GM15510 (cell line): ENCODE results near the gene RPS6KA2.

Experiments
- POLR2A ChIP-seq: IDR thresholded peaks from 3 replicates; pipeline ENCODE4 v1.6.1; 2011; ENCODE audit warnings: borderline replicate concordance; ENCODE audit not compliant: insufficient read length; ENCODE audit errors: extremely low read depth

RPS6KA2 gene

DNA sequence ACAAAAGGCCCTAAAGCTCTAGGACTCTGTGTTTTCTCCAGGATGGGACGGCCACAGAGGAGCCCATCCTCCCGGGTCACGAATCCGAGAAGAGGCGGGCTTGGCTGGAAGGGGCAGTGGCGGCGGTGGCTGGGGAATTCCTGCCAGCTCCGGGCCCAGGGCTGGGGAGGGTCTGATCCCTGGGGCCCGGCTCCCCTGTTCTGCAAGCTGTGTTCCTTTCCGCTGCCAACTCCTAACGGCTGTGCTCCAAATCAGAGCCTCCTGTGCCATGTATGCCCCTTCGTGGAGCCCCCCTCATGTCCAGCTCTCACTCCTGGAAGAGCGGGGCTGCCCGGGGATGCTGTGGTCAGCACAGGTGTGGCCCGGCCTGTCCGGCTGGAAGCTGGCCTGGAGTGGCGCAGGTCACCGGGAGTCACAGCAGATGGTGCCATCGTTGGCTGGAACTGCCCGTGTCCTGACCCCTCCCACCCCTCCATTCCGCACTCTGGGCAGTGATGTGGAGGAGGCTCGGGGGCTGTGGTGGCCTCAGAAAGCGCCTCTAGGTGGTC is 156.1 kb downstream of the RPS6KA2 start:
- TF ChIP-seq POLR2A, result no peak

DNA sequence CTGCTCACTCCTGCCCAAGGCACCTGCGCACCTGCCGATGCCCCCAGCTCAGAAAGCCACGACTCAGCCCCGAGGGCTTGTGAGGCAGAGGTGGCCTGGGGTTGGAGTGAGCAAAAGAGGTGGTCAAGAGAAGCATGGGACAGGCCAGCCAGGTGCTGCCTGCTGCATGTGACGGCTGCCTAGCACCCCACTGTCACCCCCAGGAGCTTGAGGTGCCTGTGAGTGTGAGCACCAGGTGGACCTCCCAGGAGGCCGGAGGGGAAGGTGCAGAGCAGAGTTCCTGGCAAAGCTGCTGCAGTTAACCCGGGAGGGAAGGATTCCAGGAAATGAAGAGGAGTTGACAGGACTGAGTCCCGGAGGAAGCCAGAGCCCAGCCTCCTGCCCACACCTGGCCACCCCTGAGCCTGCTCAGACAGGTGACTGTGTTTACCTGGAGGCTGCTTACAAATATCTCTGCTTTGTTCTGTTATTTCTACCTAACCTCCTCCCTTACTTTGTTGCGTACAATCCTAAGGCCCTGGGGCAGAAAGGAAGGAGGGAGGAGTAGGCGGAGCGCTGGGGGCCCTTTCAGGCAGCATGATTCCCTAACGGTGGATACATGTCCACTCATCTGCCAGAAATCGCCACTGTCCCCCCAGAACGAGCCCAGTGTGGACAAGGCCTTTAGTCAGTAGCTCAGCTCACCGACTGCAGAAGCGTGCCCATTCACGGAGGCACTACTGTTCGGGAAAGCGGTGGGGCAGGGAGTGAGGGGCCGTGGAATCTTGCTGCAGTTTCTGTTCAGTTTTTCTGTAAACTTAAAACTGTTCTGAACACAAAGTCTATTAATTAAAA is 156.8 kb downstream of the RPS6KA2 start:
- TF ChIP-seq POLR2A, result no peak

DNA sequence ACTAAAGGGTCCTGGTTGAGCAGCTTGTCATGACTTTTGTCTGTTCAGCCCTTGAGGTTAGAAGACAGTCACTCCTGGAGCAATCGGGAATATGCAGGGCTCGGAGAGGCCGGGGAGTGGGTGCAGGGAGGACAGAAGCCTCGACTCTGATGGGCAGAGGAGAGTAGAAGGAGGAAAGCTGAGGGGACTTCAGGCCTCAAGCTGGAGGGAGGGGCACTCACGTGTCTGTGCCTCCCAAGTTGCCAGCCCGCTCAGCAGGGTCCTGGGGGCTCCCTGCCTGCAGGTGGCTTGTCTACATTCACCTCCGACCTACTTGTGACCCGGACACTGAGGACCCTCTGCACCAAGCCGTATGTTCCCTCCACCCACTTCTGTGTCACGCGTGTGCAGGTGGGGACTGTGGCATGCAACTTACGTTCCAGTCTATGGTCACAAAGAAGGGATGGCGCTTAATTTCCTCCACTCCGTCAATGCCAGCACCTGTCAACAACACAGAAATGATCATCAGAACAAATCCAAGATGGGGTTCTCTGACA is 157.6 kb downstream of the RPS6KA2 start:
- no peak for TF ChIP-seq POLR2A

DNA sequence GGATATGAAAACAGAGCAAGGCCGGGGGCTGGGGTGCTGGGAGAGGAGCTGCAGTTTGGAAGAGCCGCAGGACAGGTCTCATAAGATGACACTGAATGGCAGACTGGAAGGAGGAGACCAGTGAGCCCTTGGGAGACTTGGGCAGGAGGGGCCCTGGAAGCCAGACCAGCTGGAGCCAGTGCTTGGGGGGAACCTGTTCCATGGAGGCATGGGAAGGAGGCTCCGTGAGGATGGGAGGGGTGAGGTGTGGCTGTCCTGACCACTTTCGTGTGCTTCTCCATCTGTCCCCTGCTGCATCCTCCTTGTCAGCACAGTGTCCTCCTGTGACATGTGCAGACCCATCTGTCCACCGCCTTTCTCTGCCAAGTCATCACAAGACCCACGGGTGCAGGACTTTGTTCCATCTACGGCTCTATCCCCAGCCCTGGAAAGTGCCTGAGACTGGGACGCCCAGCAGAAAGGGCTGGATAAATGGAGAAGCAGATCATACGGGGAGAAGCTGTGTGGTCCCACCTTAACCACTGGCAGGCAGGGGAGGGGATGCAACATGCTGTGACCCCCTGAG is 159.5 kb downstream of the RPS6KA2 start:
- TF ChIP-seq POLR2A, result no peak

DNA sequence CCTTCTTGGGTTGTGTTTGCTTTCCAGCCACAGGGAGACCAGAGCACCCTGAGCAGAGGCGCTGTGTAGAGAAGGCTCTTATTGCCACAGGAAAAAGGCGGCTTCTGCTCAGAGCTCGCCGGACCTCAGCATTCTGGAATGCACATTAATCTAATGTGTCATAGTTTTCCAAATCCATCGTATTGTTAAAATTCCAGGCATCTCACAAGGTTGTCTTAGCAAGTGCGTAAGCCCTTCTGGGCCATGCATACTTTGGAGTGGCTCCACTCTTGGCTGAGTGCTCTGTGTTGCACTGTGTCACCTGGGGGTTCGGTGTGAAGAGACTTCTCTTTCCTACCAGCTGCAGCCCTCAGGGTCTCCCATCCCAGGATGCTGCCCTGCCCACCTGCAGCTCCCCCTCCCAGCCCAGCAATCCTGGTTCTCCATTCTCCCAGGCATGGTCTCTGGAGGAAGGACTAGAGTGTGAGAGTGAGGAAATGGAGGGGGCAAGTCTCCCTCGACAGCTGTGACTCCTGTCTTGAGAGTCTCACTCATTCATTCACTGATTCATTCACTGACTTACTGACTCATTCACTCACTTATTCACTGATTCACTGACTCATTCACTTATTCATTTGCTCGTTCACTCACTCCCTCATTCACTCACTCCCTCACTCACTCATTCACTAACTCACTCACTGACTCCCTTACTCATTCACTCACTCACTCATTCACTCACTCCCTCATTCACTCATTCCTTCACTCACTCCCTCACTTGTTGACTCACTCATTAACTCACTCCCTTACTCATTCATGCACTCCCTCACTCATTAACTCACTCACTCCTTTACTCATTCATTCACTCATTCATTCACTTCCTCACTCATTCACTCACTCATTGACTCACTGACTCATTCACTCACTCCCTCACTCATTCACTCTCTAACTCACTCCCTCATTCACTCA is 160.6 kb downstream of the RPS6KA2 start:
- TF ChIP-seq POLR2A, result no peak

DNA sequence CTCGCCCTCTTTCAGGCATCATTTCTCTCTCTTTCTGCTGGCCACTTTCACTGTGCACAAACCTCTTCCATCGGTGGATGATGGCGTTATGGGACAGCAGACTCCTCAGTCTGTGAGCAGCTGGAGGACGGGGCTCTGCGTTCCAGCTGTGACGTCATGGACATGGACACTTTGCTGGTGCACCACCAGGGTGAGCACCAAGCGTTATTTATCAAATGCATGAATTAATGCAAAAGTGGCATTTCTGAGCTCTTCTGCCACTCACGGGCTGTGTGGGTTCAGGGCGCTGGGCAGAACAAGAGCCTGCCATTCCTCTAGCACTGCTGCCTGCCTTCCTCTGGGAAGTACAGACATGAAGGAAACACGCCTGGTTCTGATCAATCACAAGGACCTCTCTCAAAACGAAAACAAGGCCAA is 161.4 kb downstream of the RPS6KA2 start:
- TF ChIP-seq POLR2A, result no peak

DNA sequence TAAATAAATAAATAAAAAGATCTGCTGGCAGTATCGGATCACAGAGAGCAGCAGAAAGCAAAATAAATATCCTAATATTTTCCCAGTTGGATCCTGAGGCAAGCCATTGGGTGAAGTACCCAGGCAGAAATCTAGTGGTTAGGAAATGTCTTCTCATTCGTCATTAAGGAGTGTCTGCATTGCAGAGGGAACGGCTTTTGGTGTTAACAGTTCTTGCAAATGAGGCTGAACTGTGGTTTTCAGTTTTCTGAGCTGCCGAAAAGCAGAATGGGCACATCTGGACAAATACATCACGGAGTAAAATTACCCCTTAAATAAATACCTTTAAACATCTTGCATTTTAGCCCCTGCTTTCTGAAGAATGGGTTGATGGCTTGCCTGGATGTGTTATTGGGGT is 162.1 kb downstream of the RPS6KA2 start:
- no peak for TF ChIP-seq POLR2A

DNA sequence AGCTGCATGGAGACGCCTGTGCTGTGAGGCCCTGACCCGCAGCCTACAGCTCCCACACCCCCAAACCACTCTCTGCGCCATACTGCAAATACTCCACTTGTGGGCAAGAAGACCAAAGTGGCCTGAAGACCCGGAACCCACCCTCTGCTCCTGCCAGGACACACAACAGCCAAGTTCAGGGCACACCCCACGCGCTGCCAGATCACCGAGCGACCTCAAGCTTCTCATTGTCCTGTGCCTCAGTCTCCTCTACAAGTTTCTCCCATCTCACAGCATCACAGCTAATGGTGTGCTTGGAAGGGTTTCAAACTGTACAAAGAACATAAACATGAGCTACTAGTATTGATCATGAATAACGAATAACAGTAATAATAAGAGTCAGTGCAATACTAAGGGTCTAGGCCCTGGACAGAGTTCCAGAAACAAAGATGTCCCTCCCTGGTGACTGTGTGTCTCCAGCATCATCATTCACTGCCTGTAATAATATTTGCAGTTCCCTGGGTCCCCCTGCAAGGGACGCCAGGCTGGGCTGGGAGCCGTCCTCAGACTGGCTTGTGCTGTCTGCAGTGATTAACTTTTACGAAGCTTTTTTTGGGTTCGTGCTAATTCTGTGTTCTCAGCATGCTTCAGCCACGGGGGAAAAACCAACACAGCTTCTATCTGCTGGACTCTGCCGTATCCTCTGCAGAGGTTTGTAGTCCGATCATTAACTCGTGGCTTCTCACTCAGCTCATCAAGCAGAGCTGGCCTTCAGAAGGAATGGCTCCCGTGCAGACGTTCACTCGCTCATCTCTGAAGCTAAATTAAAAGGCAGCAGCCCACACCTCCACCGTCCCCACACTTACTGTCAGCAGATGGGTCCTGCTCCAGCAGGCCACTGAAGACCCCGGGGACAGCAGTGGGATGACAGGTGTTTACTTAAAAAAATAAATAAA is 162.7 kb downstream of the RPS6KA2 start:
- TF ChIP-seq POLR2A, result no peak

DNA sequence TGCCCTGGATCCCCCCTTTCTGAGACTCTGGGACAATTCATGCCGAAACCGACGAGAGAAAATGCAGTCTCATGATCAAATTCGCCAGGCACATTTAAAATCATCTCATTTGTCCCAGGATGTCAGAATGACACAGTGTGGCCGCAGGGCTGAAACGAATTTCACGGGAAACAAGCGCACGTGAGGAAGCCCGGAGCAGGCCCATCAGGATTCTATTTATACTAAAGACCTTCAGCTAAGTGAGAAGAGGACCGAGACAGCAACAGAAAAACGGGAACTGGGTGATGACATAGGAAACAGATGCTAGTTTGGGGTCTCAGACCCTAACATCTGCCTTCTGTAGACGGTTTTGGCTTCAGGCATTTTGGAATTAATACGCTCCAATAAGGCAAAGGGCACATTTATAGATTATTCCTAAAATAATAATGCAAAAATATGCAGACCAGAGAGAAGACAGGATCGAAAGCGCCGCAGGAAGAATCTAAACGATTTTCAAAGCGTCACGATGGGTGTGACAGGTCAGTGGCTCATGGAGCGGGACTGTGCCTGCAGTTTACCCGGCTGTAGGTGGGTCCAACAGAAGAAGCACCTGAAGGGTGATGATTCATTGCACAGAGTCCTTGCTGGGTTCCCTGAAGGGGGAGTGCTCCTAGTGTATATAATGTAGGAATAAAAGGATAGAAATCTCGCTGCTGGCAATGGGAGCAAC is 163.5 kb downstream of the RPS6KA2 start:
- TF ChIP-seq POLR2A, result no peak

DNA sequence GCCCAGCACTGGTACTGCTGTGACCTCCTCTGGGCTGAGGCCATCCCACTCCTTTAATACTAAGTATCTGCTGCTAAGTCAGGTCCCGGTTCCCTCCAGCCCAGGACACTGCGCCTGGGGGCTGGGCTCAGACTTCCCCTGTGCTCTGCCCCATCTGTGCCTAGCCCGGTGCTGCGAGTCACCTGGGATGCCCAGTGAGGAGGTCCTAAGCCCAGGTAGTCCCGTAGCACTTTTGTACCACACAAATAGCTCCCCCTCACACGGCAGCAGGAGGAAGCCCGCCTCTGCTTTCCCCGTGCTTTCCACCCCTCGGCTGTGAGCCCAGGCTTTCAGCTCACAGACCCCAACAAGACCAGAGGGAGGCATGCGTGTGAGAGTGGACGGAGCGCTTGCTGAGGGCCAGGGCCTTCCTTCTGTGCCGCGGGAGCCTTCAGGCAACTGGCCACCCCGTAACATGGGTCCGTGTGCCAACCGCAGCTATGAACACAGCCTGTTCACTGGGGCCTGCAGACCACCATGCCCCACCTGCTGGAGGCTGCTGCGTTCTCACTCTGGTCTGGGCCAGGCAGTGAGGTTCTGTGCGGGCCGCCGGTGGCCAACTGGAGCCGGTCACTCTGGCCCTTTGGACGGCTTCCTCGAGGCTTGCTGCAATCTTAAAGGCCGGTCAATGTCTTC is 164.5 kb downstream of the RPS6KA2 start:
- TF ChIP-seq POLR2A, result no peak

DNA sequence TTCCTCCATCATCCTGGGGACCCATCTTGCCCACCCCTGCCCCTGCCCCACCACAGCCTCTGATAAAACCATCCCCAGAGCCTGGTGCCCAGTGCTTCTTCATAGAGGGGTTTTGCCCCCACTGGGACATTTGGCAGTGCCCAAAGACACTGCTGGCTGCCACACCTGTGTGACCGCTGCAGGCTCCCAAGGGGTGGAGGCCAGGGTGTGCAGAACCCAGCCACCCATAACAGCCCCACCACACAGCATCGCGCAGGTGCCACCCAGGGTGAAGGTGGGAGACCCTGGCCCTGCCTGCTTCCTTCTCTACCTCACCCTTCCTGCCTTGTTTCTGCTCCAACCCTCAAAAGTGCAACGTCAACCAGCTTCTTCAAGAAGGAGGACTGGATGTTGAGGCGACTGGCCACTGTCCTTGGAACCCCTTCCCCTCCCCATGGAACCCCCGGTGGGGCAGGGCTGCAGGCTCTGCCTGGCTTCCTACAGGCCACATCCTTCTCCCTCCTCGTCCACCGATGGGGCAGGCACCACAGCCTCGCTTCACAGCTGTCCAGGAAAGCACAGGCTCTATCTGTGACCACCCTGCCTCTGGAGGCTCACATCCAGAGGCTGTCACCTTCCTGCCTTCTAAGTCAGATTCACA is 165.1 kb downstream of the RPS6KA2 start:
- no peak for TF ChIP-seq POLR2A
